Suprapubic skin (tissue), 4 donors: ENCODE measurements around the gene CCDC69.

ENCODE experiments used
- EP300 ChIP-seq: sonication (generic); formaldehyde crosslinking; IDR thresholded peaks from one replicate; pipeline ENCODE4 v1.6.1; 2017; ENCODE audit warnings: antibody characterized with exemption
- POLR2A ChIP-seq, 2 donors: fragments of 450-650 bp; IDR thresholded peaks; one replicate each; pipeline ENCODE4 v1.6.1; 2017; ENCODE audit warnings: antibody characterized with exemption in 2 of 2, mild to moderate bottlenecking in 2 of 2, moderate library complexity in 2 of 2
- POLR2AphosphoS5 ChIP-seq, 3 donors: sonication (generic); formaldehyde crosslinking; IDR thresholded peaks; one replicate each; pipeline ENCODE4 v1.6.1; 2017; ENCODE audit warnings: antibody characterized with exemption in 3 of 3
- TF ChIP-seq, protein P1 (sequence below), 2 donors: fragments of 200-600 bp in 1 of 2; fragments of 450-650 bp in 1 of 2; sonication (generic) in 1 of 2; IDR thresholded peaks; one replicate each; pipeline ENCODE4 v1.5.1; 2016 to 2019; ENCODE audit warnings: antibody characterized with exemption in 2 of 2, mild to moderate bottlenecking in 1 of 2, moderate library complexity in 1 of 2

DNA sequence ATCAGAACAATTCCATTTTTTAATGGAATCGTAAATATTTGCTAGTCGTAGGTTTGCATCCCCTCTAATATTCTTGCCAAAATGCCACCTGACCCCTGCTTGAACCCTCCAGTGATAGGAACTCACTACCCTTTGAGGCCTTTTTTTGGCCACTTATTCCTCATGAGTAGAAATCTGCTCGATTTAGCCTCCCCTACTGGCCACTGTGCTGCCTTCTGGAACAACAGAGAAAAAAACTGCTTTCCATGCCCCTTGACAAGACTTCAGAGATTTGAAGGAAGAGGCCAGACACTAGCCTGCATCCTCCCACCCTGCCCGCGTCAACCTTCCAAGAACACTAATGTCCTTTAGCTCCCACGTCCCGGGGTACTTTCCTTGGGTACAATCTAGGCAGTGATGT, 4.1 kb downstream of the CCDC69 start:
- TF ChIP-seq, protein P1, sequence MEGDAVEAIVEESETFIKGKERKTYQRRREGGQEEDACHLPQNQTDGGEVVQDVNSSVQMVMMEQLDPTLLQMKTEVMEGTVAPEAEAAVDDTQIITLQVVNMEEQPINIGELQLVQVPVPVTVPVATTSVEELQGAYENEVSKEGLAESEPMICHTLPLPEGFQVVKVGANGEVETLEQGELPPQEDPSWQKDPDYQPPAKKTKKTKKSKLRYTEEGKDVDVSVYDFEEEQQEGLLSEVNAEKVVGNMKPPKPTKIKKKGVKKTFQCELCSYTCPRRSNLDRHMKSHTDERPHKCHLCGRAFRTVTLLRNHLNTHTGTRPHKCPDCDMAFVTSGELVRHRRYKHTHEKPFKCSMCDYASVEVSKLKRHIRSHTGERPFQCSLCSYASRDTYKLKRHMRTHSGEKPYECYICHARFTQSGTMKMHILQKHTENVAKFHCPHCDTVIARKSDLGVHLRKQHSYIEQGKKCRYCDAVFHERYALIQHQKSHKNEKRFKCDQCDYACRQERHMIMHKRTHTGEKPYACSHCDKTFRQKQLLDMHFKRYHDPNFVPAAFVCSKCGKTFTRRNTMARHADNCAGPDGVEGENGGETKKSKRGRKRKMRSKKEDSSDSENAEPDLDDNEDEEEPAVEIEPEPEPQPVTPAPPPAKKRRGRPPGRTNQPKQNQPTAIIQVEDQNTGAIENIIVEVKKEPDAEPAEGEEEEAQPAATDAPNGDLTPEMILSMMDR (IDR thresholded peaks at IDR 0.05) = no peak
- TF ChIP-seq POLR2A (IDR thresholded peaks at IDR 0.05) (no peak), POLR2AphosphoS5 (IDR thresholded peaks at IDR 0.05) (no peak), EP300 (no peak)
